Stimulated activated naive CD4-positive, alpha-beta T cell (primary cell): Measurements from ENCODE around the gene B4GALT4.

Experiments used
- DNase-seq, 6 experiments: peaks; one replicate each; lab custom pipeline; 2025; lab: John Stamatoyannopoulos, UW

B4GALT4 gene

DNA sequence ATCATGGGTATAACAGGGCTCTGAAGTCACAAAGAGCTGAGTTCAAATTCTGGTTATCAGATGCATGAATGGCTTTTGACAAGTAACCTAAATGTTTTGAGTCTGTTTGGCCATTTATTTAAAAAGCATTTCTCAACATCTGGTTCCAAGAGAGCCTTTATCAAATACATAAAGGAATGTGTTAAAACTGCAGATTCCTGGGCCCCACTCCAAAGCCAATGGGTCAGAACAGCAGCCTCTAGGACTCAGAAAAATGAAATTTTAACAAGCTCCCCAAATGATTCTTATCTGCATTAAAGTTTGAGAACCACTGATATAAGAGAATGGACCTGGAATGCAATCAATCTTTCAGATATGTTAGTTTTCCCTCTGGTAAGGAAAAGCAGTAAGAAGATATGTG, 3.4 kb downstream of the B4GALT4 start:
- no peak for DNase-seq

DNA sequence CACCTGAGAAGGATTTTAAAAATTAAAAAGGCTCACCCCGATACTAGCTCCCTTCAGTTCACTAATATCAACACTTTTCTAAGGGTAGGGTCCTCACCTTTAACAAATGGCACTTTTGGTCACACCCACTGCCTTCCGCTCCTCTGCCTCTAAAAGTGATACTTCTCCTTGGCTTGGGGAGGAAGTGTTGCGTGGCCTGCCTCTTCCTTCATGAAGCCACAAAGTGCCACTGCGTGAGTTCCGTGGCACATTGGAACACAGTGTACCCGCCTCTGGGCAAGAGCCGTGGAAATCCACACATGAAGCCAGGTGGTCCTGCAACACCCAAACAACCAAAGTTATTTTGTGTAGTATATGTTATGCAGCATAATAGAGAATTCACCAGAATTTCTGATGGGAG, 3.9 kb downstream of the B4GALT4 start:
- DNase-seq: peak in 4 of 6 experiments; percentile 7 to 23 (median 20)

DNA sequence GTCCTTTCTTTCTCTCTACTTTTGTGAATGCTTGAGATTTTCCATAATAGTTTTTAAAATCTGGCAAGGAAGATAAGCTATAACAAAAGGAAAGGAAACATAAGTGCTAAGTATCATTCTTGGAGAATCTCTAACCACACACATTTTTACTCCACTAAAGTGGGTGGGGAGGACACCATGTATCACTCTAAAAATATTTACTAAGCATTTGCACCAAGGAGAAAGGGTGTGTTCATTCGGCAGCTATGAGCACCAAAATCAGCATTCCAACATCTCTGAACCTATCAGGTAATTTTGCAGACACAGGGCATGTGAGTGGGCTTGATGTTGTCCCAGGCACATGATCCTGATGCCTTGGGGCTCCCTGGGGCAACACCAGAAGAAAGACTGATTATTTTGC, 5.5 kb downstream of the B4GALT4 start:
- DNase-seq: no peak

DNA sequence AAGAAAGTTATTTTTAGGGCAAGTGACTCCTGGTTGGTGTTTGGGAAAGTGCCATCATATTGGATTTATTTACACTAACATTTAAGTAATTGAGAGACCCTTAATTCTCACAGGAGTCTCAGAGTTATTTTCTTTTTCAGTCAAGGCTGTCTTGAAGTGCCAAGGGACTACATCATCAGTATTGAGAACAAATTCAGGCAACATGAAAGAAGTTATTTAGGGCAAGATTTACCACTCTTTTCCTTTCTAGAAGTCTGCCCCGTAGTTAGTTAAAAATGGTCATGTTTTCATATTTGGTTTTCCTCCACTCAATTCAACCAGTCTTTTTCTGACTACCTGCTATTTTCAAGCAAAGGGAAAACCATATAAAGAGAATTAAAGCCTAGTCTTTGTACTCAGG, 6.1 kb downstream of the B4GALT4 start:
- peak in 3 of 6 experiments; percentile 9 to 19 (median 13) for DNase-seq

DNA sequence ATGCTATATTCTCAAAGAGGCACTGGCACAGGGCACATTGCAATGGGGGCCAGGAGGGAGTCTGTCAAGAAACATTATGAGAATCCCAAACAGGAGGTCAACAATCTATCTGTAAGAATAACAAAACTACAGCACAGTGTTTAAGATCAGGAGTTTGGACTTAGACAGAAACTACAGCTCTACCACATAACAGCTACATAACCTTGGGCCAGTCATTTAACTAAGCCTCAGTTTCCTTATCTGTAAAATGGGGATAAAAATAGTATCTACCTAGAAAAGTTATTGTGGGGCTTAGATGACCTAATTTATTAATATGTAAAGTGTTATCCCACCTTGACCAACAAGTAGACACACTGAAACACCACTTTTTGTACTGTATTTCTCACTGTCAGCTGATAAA, 9.9 kb downstream of the B4GALT4 start:
- no peak for DNase-seq

DNA sequence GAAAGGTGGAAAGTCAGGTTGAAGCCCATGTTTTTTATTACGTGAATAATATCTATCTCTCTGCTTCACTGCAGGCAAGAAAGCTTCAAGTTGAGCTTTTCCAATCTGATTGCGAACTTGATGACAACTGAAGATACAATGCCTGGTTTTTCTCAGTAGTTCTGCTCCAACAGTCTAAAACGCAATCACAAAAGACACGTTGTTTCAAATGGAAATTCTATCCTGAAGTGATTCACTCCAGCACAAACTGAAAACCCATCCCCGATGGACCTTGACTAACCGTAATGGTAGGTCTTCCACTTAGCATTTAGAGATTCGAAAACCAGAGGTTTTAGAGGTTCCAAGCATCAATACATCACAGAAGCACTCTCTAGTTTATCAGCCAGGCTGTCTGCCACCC, 10.6 kb downstream of the B4GALT4 start:
- no peak for DNase-seq

DNA sequence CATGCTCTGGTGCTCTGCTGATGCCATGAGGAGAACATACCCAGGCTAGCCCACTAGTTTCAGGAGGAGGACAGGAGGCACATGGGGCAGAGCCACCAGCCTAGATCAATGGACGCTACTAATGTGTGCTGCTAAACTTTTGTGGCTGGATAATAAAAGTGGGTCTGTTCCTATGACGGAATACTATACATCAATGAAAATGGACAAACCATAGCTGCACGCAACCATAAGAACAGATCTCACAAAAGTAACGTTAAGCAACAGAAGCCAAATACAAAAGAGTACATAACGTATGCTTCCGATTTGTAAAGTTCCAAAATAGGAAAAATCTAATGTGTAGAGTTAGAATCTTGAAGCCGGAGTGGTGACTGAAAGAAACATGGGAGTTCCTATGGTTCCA, 11.5 kb downstream of the B4GALT4 start:
- DNase-seq: no peak

DNA sequence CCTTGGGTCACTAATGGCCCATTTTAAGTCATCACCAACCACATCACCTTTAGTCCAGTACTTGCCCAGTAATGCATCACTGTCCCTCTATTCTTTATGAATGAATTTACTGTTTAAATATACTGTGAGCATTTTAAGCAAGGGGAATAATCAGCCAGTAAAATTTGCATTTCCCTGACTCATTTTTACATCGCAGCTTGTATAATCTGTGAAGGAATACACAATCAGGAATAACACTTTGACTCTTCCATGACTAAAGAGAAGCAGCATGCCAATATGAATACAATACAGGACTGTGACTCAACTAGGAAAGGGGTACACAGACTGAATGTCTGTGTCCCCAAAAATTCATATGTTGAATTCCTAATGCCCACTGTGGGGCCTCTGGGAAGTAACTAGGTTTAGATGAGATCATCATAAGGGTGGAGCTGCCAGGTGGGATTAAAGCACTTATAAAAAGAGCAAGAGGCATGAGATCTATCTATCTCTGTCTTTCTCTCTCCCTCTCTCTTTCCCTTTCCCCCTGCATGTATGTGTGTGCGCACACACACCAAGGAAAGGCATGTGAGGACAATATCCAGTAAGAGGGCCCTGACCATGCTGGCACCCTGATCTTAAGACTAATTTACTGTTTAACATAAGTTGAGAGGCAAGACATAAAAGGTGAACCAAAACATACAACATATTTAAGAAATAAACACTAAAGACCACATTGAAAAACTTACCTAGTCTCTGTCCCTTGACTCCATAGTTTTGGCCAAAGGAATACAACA, 12.1 kb downstream of the B4GALT4 start:
- DNase-seq: no peak

DNA sequence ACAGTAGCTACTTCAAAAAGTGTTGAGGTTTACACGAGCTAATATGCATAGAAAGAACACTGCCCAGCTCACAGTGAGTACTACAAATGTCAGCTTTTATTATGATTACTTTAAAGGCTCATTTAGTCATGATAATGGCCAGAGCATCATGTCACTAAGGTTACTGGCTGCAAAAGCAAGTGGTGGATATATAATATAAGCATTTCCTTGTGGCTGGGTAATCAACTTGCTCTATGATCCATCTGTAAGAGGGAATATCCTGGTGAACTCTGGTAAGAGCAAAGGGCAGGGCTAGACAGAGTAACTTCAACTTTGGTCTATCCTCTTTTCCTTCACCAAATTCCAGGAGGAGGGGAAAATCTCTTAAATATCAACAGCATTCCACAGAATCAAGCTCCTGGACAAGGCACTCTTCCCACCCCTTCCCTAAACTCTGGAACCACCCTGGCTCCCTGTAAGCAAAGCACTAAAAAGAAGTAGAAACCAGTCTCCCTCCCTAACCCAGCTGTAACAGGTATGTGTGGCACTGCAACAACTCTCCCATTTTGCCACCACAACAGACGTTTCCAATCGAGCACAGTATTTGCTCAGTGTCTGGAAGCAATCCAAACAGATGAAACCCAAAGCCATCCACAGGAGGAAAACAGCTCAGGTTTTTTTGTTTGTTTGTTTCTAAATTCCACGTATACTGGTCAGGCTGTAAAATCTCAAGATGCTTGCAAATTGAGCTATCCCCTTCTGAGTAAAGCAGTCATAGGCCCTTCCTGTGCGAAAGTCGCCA, 13.4 kb downstream of the B4GALT4 start:
- DNase-seq: no peak

DNA sequence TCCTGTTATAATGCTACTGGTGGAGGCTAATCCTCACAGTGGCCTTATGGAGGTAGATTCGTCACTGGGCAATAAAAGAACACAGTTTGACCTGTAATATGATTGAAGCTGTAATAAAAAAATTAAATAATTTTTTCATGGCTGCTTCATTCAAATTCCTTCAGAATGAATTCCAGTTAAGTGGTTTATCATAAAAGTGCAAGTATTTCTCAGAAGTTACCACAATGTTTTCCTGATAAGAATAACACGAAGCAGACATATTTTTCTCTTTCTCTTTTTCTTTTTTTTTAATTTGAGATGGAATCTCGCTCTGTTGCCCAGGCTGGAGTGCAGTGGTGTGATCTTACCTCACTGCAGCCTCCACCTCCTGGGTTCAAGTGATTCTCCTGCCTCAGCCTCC, 15.6 kb downstream of the B4GALT4 start:
- no peak for DNase-seq

DNA sequence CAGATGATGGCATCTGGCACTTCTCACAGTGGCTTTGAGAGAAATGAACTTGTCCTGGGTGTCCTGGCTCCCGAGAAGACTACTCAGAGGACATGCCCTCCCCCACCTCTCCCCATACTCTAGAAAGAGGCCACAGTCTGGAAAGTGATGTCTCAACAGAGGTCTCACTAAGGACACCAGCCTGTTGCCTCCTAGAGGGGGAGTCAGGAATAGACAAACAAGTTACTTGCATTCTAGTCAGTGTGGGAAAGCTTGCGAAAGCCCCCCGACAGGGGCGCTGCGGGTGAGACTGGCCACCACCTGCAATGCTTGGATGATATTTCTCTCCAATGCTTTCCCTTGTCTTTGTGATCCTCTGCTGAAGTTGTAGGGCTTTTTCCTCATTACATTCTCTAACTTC, 17.2 kb downstream of the B4GALT4 start:
- DNase-seq: no peak

DNA sequence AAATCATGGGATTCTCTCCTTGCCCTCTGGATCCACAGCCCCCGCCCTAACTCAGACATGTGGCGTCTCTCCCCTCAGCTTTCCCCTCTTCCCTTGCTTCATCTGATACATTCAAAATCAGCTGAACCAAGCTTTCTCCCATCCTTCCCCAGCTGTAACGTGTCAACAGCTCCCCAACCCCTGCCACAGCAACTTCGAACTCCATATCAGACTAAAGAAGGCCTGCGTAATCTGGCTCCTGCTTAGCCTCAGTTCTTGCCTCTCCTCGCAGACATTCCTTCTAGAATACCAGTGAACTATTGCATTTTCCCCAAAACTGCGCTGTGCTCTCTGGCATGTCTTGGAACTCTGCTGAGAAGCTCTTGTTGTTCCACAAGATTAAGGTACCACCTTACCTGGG, 18.3 kb downstream of the B4GALT4 start:
- no peak for DNase-seq

DNA sequence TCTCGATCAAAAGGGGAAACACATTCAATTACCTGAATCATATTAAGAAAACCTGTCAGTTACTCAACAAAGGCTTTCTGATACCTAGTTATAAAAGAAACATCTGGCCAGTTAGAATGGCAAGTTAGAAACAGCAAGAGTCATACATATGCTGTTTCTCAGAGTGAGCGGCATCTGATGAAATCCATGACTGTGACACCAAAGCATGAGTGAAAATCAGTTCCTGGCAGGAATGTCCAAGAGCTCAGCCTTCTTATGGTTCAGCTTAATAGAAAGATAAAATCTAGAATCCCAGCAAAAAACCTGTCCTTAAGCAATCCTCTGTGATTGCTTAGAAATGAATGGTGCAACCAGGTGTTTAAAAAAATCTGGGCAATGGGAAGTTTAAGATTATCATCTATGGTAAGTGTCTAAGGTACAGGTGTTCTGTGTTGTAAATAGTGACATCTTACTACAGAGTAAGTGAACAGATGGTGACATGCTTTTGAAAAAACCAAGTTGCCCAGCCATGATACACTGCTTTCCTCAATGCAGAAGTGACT, 18.8 kb downstream of the B4GALT4 start:
- DNase-seq: no peak

DNA sequence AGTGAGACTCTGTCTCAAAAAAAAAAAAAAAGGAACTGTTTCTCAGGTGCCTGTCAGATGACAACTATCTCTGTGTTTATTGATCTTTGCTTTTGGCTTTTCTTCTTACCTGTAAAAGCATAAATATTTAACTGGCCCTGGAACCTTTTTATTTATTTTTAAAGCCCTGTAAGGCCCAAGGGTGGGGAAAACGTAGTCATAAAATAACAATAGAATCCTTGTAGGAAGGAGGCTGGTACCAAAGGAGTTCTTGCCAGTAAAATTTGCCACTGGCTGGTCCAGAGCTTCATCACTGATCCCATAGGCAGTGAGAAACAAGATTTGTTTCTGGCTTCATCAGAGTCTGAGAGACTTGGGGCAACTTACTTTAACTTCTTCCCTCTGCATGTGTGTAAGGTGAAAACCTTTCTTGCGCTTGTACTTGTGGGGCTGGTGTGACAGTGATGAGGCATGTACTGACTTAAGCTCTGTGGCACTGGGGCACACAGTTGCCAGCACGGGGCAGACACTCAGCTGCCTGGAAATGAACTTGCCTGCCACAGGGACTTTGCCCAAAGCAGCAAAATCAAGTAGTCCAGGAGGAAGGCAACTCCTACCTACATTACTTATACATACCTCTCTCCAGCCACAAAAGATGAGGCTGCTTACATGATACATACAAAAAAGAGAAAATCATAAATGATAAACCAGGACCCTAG, 19.6 kb downstream of the B4GALT4 start:
- no peak for DNase-seq

DNA sequence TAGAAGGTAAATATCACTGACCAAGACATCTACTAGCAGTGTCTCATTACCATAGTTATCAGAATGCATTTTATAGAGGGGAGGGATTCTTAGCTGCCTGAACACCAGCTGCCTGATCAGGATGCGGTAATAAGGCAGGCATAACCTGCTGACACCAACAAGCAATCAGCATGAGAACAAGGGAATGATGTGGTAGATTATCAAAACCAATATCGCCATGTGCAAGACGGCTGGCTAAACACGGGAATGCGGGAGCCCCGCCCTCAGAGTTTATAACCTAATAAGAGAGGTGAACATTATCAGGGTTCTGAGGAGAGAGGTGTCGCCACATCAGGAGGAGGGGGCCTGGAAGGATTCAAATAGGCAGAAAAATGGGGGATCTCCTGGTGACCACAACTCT, 20.5 kb downstream of the B4GALT4 start:
- DNase-seq: no peak

DNA sequence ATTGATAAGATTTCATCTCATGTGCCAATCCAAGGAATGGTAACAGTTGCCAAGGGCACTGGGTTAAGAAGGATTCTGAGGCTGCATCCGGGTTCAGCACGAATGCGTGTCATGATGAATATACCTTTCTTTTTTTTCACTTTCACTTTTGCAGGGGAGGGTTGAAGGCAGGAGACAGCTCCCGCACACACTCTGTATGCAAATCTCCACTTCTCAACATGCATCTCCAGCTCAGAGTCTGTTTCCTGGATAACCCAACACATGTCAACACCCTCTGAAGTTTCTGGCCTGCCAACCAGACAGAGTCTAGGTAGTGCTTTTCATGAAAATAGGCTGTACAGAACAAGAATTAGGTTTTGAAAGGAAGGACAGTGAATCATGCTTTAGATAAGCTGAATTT, 21.6 kb downstream of the B4GALT4 start:
- peak in 5 of 6 experiments; percentile 17 to 79 (median 72) for DNase-seq

DNA sequence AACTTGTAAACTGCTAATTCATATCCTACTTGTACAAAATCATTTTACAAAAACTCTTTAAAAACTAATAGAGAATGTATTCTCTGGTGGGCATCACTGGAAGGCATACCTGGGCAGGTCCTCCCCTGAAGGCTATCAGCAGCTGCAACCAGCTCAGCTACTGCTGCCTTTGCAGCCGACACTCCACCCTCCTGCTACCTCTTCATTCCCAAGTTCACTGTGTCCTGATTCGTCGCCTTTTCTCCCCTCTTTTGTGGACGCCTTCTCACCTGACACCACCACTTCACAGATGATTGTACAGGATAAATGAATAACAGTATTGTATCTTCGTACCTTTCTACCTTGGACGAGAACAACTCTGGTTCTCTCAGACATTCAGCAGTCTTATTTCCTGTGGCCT, 28.9 kb downstream of the B4GALT4 start:
- DNase-seq: no peak

DNA sequence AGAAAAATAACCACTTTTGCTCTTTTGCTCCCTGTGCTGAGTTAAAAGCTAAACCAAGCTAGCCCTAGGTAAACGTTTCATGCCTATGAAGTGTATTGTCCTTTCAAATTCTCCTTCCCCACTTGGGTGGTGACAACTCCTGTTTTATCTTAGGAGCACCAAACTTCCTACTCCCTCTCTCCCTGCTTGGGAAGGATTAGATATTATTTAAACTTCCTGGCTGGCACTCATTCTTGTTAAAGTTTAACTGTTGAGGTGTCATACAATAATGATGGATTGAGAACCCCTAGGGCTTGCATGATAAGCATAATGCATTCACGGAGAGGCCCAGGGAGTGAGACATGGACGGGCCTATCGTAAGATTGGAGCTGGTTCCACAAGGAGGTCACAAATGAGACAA, 29.5 kb downstream of the B4GALT4 start:
- no peak for DNase-seq

DNA sequence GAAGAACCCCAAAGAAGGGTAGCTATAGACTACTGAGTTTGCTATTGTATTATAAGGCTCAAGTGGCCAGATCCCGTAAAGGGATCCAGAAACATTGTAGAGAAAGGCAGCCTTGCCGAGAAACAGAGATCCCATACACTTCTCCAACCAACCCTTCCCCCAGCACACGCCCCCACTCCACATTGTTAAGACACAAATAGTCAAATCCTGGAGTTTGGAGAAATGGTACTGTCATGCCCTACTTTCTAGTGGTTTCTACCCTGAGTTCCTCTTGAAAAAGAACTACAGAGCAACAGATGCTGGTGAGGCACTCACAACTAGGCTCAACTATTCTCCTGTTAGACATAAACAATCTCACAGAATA, 33.2 kb downstream of the B4GALT4 start:
- no peak for DNase-seq

DNA sequence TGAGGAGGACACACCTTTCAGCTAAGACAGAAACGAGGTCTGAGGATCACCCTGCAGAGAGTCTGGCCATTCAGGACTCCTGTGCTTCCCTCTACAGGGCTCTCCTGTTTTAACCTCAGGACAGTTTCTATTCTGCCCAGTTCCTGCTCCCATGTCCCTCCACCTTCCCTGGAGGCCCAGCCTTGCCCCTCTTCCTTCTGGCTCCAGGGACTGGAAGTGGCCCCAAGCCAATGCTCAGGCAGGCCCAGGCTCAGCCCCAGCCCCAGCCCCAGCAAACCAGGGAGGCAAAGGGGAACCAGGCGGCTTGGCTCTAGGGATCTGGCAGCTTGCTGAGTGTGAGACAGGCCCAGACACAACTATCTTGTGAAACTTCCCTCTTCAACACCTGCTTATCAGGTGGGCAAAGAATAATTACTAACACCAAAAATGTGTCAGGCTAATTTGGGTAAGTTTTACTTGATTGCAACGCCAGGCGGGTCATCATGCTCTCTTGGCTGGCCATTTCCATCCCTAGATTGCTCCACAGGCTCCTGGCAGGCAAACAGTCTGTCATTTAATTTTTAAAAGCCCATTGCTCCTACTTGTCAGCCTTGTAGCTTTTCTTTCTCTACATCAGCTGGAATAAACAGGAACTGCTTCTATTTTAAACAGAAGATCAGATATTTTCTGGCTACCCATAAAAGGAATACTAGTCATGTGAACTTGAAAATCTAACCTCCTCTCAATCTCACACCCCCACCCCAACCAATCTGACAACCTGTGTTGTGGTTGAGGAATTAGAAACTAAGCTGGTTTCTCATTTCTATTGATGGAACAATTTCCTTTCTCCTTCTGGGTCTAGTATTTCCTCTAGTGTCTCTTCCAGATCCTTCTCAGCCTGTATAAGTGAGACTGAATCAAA, 33.8 kb downstream of the B4GALT4 start:
- peak in 4 of 6 experiments; percentile 12 to 53 (median 50) for DNase-seq

DNA sequence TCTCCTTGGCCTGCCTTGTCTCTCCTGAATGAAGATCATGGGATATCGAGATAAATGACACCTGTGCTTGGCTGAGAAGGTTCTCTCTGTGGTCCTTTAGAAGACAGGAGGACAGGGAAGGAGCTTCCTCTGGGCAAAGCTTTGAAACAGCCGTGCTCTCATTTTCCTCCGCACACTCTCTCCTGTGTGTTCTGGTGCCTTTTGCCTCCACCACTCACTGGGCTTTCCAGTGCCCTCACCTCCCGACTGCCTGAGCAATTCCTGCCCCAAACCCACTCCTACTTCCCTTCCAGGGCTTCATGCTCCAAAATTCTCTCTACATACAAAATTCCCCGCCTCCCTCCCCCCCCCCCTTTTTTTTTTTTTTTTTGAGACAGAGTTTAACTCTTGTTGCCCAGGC, 35.0 kb downstream of the B4GALT4 start:
- no peak for DNase-seq

DNA sequence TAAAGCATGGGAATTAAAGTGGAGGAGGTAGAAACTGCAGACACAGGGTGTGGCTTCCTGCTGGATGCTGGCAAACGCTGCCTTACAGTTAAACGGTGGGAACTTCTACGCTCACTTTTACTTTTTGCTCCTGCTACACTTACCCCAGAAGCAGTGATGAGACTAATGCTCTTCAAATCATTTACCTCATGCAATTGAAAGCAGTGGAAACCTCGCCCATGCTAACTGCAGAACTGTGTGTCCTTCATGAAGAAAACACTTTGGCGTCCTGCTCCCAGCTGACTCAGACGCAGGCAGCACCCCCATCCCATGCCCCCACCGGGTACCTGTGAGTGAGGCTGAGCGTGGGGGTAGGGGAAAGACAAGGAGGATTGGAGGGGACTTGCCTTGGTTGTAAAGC, 35.5 kb downstream of the B4GALT4 start:
- DNase-seq: peak in 1 of 6 experiments; percentile 18
